Measurements from ENCODE around the gene AGMO. TPM values are rescaled to one million over a fixed set of nuclear protein-coding genes. Genes with fewer than 3 reads are reported as not detected.

Gene AGMO
- total RNA-seq, 2 experiments from 2014 or later, result not detected

DNA sequence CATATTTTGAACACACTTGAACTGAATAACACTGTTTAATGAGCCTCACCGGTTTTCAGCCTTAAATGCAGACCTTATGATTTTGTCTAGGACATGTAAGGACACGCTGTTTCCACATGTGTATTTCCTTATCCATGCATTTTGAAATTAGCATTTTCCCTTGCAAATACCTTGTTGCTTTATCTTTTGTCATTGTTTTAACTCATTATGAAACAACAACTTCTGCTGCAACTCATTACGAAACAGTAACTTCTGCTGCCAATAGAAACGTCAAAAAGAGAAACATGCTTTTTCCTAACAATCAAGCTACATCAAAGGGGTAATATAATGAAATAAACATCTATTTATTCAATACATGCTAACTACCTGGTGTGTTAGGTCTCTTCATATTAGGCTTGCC, 322.0 kb downstream of the AGMO start:
- H3K9me3 Mint-ChIP-seq, result peaks cover 2% of the 10 kb centered on the region
- H3K4me3 Mint-ChIP-seq, result no peak overlapping the region
- no peak overlapping the region for H3K27ac Mint-ChIP-seq
- intact Hi-C loops (cut with micrococcal nuclease), result no loop called here
- TF ChIP-seq, protein P1, sequence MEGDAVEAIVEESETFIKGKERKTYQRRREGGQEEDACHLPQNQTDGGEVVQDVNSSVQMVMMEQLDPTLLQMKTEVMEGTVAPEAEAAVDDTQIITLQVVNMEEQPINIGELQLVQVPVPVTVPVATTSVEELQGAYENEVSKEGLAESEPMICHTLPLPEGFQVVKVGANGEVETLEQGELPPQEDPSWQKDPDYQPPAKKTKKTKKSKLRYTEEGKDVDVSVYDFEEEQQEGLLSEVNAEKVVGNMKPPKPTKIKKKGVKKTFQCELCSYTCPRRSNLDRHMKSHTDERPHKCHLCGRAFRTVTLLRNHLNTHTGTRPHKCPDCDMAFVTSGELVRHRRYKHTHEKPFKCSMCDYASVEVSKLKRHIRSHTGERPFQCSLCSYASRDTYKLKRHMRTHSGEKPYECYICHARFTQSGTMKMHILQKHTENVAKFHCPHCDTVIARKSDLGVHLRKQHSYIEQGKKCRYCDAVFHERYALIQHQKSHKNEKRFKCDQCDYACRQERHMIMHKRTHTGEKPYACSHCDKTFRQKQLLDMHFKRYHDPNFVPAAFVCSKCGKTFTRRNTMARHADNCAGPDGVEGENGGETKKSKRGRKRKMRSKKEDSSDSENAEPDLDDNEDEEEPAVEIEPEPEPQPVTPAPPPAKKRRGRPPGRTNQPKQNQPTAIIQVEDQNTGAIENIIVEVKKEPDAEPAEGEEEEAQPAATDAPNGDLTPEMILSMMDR (IDR thresholded peaks at IDR 0.05), result no peak
- H3K36me3 Mint-ChIP-seq (ENCODE audit: low read depth), result no peaks in the 10 kb centered on the region
- no peaks in the 10 kb centered on the region for H3K4me1 Mint-ChIP-seq (ENCODE audit: low read depth)
- DNase-seq (no peak), ATAC-seq (no peak)
- POLR2A ChIA-PET, result no interaction called here
- H3K27me3 Mint-ChIP-seq, result no peaks in the 10 kb centered on the region
- CTCF ChIA-PET, result no interaction called here

- intact Hi-C loops (cut with micrococcal nuclease), result no loop called here
- H3K27ac Mint-ChIP-seq, result no peak overlapping the region
- H3K9me3 Mint-ChIP-seq, result peaks cover 3% of the 10 kb centered on the region
- no peak for ATAC-seq
- no peaks in the 10 kb centered on the region for H3K27me3 Mint-ChIP-seq
- no peaks in the 10 kb centered on the region for H3K36me3 Mint-ChIP-seq (ENCODE audit: low read depth)
- TF ChIP-seq, protein P1 (IDR thresholded peaks at IDR 0.05), result no peak
- POLR2A ChIA-PET, result no interaction called here
- no peaks in the 10 kb centered on the region for H3K4me1 Mint-ChIP-seq (ENCODE audit: low read depth)
- no peak for DNase-seq
- CTCF ChIA-PET, result no interaction called here
- no peak overlapping the region for H3K4me3 Mint-ChIP-seq
These were observed 324.9 kb downstream of the AGMO start for GRCh38 chr7:15236952-15237351.

DNA sequence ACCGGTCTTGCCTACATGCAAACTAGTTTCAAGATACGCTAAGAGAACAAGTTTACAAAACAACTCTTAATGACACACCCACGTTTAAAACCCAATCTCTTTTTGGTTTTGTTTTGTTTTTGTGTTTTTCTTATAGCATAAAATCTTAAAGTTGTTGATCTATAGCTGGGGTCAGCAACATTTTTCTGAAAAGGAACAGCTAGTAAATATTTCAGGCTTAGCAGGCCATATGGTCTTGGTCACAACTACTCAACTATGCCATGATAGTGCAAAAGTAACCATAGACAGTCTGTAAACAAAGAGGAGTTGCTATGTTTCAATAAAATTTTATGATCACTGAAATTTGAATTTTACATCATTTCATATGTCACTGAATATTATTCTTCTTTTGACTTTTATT, 327.4 kb downstream of the AGMO start:
- DNase-seq (no peak), ATAC-seq (no peak)
- intact Hi-C loops (cut with micrococcal nuclease), result no loop called here
- ChIA-PET POLR2A (no interaction called here), CTCF (no interaction called here)
- Mint-ChIP-seq H3K27me3 (no peaks in the 10 kb centered on the region), H3K36me3 (ENCODE audit: low read depth) (no peaks in the 10 kb centered on the region), H3K4me1 (ENCODE audit: low read depth) (no peaks in the 10 kb centered on the region), H3K27ac (no peak overlapping the region), H3K4me3 (no peak overlapping the region), H3K9me3 (peaks cover 5% of the 10 kb centered on the region)
- TF ChIP-seq, protein P1 (IDR thresholded peaks at IDR 0.05), result no peak

DNA sequence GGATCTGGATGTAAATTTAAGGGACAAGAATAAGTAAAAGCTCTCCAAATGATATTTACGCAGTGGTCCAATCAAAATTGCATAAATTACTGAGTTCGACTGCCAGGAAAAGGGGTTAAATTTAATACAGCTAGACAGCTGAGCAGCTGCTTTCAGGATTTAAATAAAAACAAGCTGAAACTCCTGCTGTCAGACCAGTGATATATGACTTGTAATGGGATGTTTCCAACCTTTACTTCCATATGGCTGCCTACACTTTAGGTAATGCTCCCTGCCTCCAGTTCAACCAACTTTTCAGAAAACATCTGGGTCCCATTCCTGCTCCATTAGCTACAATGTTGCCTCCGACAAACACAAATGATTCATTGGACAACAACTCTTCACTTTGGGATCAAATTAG, 333.0 kb downstream of the AGMO start:
- Mint-ChIP-seq H3K36me3 (ENCODE audit: low read depth) (no peaks in the 10 kb centered on the region), H3K27ac (no peak overlapping the region), H3K4me1 (ENCODE audit: low read depth) (no peaks in the 10 kb centered on the region), H3K9me3 (peaks cover 11% of the 10 kb centered on the region), H3K4me3 (no peak overlapping the region), H3K27me3 (no peaks in the 10 kb centered on the region)
- DNase-seq, result no peak
- ChIA-PET CTCF (no interaction called here), POLR2A (no interaction called here)
- no peak for ATAC-seq
- intact Hi-C loops (cut with micrococcal nuclease), result no loop called here
- TF ChIP-seq, protein P1 (IDR thresholded peaks at IDR 0.05), result no peak

GRCh38 chr7:15225981-15226380, 335.8 kb downstream of the AGMO start:
- Mint-ChIP-seq H3K9me3 (peaks cover 7% of the 10 kb centered on the region), H3K36me3 (ENCODE audit: low read depth) (no peaks in the 10 kb centered on the region), H3K4me3 (no peak overlapping the region), H3K4me1 (ENCODE audit: low read depth) (no peaks in the 10 kb centered on the region), H3K27ac (no peak overlapping the region), H3K27me3 (no peaks in the 10 kb centered on the region)
- intact Hi-C loops (cut with micrococcal nuclease), result no loop called here
- POLR2A ChIA-PET, result no interaction called here
- ATAC-seq (no peak), DNase-seq (no peak)
- TF ChIP-seq, protein P1 (IDR thresholded peaks at IDR 0.05), result no peak
- CTCF ChIA-PET, result no interaction called here
